GM12878 (cell line): ENCODE data around the gene FAM156B.
"Not testable (repeated sequence)": the region's sequence is repeated elsewhere in the genome, so short reads cannot be mapped to it uniquely, and the experiment has no call there.

Experiments used
- CEBPB ChIP-seq, 2 experiments: fragments of 150-350 bp in 1 of 2; IDR thresholded peaks; 2 replicates each; pipeline ENCODE4 v1.6.1; 2012 to 2014; ENCODE audit warnings: low read depth in 2 of 2, low read length in 2 of 2, borderline replicate concordance in 1 of 2, inconsistent platforms in 1 of 2
- CHD2 ChIP-seq: IDR thresholded peaks from 2 replicates; pipeline ENCODE4 v1.6.1; 2011; ENCODE audit warnings: low read depth, low read length, improper control_type of control experiment, borderline replicate concordance
- CREB1 ChIP-seq: IDR thresholded peaks from 2 replicates; pipeline ENCODE4 v1.6.1; 2012; ENCODE audit warnings: low read depth, mild to moderate bottlenecking, inconsistent platforms
- CREM ChIP-seq: IDR thresholded peaks from 2 replicates; pipeline ENCODE4 v1.6.1; 2014; ENCODE audit warnings: antibody characterized with exemption, low read depth
- CTCF ChIP-seq, 3 experiments: IDR thresholded peaks in 2 of 3; conservative IDR thresholded peaks in 1 of 3; 2 replicates each; pipeline ENCODE4 v1.5.1; 2011; ENCODE audit warnings: low read depth in 3 of 3, low read length in 3 of 3, mild to moderate bottlenecking in 3 of 3, control low read depth in 2 of 3, moderate library complexity in 2 of 3, inconsistent platforms in 1 of 3, mixed read lengths in 1 of 3; ENCODE audit not compliant: control insufficient read depth in 2 of 3, insufficient read depth in 1 of 3; ENCODE audit errors: extremely low read depth in 1 of 3
- FOXK2 ChIP-seq: fragments of 450-650 bp; IDR thresholded peaks from 2 replicates; pipeline ENCODE4 v1.6.1; 2017; ENCODE audit warnings: mild to moderate bottlenecking, moderate library complexity
- JUND ChIP-seq: IDR thresholded peaks from 2 replicates; pipeline ENCODE4 v1.6.1; 2012; ENCODE audit warnings: low read depth, mild to moderate bottlenecking, low read length, improper control_type of control experiment, moderate library complexity
- SMC3 ChIP-seq: IDR thresholded peaks from 2 replicates; pipeline ENCODE4 v1.6.1; 2011; ENCODE audit warnings: low read length, improper control_type of control experiment, borderline replicate concordance

GRCh38 chrX:52887459-52887858, 9.7 kb upstream of the FAM156B start:
- not testable (repeated sequence) for TF ChIP-seq CEBPB (IDR thresholded peaks at IDR 0.05; ENCODE audit: borderline replicate concordance in 1 of 2, low read depth in 2 of 2, low read length in 2 of 2); FOXK2; CREB1; JUND; CTCF (IDR thresholded peaks at IDR 0.05 in 2 of 3, conservative IDR thresholded peaks at IDR 0.05 in 1 of 3; ENCODE audit: control insufficient read depth in 2 of 3, extremely low read depth in 1 of 3, insufficient read depth in 1 of 3, low read depth in 3 of 3, low read length in 3 of 3); CHD2; CREM; SMC3
